Neutrophil (primary cell): Measurements from ENCODE around the gene SLC38A5.

ENCODE experiments used
- H3K27ac ChIP-seq: fragments of 200-600 bp; sonication (generic); 2 replicates; pipeline ENCODE4 v1.5.1; 2016; ENCODE audit warnings: mild to moderate bottlenecking, moderate library complexity
- H3K27me3 ChIP-seq: fragments of 200-600 bp; sonication (generic); 2 replicates; pipeline ENCODE4 v1.6.0; 2016; ENCODE audit warnings: mild to moderate bottlenecking
- H3K36me3 ChIP-seq: fragments of 200-600 bp; sonication (generic); 2 replicates; pipeline ENCODE4 v1.5.1; 2017
- H3K4me1 ChIP-seq, 2 experiments: fragments of 200-600 bp in 1 of 2; sonication (generic) in 1 of 2; 1 replicate in 1 of 2; 2 replicates in 1 of 2; pipeline versions ENCODE4 v1.5.1 to v1.6.1; 2013 to 2016; ENCODE audit warnings: low read depth in 1 of 2, low read length in 1 of 2, mild to moderate bottlenecking in 1 of 2, moderate library complexity in 1 of 2; ENCODE audit not compliant: control insufficient read depth in 1 of 2, insufficient read depth in 1 of 2
- H3K4me3 ChIP-seq, 2 experiments: fragments of 200-600 bp in 1 of 2; sonication (generic) in 1 of 2; 1 replicate in 1 of 2; 2 replicates in 1 of 2; pipeline ENCODE4 v1.5.1; 2013 to 2016; ENCODE audit warnings: low read depth in 1 of 2, low read length in 1 of 2, mild to moderate bottlenecking in 1 of 2, moderate library complexity in 1 of 2
- H3K9me3 ChIP-seq: fragments of 200-600 bp; sonication (generic); 2 replicates; pipeline ENCODE4 v1.5.1; 2016
- TF ChIP-seq, protein P1 (sequence below): fragments of 200-600 bp; sonication (generic); IDR thresholded peaks from 2 replicates; pipeline ENCODE4 v1.5.1; 2016; ENCODE audit warnings: antibody characterized with exemption

SLC38A5 gene

GRCh38 chrX:48498374-48498809 is 28.3 kb upstream of the SLC38A5 start:
- Histone ChIP-seq H3K4me1 (no peaks in the 10 kb centered on the region), H3K27me3 (no peaks in the 10 kb centered on the region), H3K9me3 (no peaks in the 10 kb centered on the region), H3K4me3 (no peak overlapping the region), H3K36me3 (no peaks in the 10 kb centered on the region), H3K27ac (no peak overlapping the region)
- TF ChIP-seq, protein P1, sequence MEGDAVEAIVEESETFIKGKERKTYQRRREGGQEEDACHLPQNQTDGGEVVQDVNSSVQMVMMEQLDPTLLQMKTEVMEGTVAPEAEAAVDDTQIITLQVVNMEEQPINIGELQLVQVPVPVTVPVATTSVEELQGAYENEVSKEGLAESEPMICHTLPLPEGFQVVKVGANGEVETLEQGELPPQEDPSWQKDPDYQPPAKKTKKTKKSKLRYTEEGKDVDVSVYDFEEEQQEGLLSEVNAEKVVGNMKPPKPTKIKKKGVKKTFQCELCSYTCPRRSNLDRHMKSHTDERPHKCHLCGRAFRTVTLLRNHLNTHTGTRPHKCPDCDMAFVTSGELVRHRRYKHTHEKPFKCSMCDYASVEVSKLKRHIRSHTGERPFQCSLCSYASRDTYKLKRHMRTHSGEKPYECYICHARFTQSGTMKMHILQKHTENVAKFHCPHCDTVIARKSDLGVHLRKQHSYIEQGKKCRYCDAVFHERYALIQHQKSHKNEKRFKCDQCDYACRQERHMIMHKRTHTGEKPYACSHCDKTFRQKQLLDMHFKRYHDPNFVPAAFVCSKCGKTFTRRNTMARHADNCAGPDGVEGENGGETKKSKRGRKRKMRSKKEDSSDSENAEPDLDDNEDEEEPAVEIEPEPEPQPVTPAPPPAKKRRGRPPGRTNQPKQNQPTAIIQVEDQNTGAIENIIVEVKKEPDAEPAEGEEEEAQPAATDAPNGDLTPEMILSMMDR = no peak

DNA sequence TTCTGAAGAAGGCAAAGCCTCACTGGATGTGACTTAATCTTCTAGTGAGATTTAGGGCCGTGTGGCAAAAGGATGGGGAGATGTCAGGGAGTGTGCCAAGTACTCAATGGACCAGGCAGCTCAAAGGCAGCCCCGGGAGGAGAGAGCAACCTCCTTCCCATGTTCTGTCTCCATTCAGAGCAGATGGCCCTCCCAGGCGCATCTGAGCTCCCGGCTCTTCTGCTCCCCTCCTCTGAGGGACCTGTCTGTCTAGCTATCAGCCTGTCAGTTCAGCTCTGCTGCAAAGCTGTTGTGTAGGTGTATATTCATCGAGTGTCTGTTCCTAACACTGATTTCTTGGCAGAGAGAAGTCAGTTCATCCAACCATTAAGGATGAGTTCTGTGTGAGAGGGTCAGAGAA is 27.8 kb upstream of the SLC38A5 start:
- TF ChIP-seq, protein P1 = no peak
- Histone ChIP-seq H3K9me3 (no peaks in the 10 kb centered on the region), H3K4me1 (no peaks in the 10 kb centered on the region), H3K27me3 (no peaks in the 10 kb centered on the region), H3K27ac (no peak overlapping the region), H3K4me3 (no peak overlapping the region), H3K36me3 (no peaks in the 10 kb centered on the region)

DNA sequence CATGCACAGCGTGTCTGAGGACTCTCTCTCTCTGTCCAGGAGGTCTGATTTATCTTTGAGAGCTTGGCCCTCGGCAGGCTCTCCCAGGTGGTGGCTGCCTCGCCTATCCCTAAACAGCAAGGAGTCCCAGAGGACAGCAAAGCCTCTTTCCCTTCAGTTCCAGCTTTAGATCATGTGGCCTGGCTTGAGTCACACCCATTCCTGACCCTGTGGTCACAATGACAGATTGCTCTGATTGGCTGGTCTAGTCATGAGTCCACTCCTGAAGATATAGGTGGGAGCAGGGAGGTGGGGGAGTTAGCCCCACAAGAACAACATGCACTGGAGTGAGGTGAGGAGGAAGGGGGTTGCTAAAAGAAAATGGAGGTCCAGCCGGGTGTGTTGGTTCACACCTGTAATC is 26.6 kb upstream of the SLC38A5 start:
- no peak overlapping the region for H3K4me3 ChIP-seq
- no peaks in the 10 kb centered on the region for H3K27me3 ChIP-seq
- H3K36me3 ChIP-seq = no peaks in the 10 kb centered on the region
- no peaks in the 10 kb centered on the region for H3K9me3 ChIP-seq
- no peak overlapping the region for H3K27ac ChIP-seq
- TF ChIP-seq, protein P1 = no peak
- no peaks in the 10 kb centered on the region for H3K4me1 ChIP-seq

- Histone ChIP-seq H3K27ac (no peak overlapping the region), H3K9me3 (no peaks in the 10 kb centered on the region), H3K4me3 (no peak overlapping the region), H3K27me3 (no peaks in the 10 kb centered on the region), H3K36me3 (no peaks in the 10 kb centered on the region), H3K4me1 (no peaks in the 10 kb centered on the region)
- TF ChIP-seq, protein P1 = no peak
Observed at GRCh38 chrX:48493890-48494364, 23.9 kb upstream of the SLC38A5 start.

- Histone ChIP-seq H3K27me3 (no peaks in the 10 kb centered on the region), H3K36me3 (no peaks in the 10 kb centered on the region), H3K4me3 (no peak overlapping the region), H3K9me3 (no peaks in the 10 kb centered on the region), H3K27ac (no peak overlapping the region), H3K4me1 (no peaks in the 10 kb centered on the region)
- TF ChIP-seq, protein P1 = no peak
Observed at GRCh38 chrX:48492293-48492910, 22.3 kb upstream of the SLC38A5 start.
